K562 treated with DMSO at 1 percent for 4 hours (cell line): ENCODE measurements around the gene VPS39. TPM values are rescaled to one million over a fixed set of nuclear protein-coding genes. Genes with fewer than 3 reads are reported as not detected.

ENCODE experiments used
- total RNA-seq: library from RNA; unstranded; fragments of 300-600 nt; gene quantifications from 2 replicates; pipeline ENCODE4 v1.2.3, GENCODE V29; 2022; ENCODE audit not compliant: insufficient read depth

The VPS39 gene
- total RNA-seq: 25.3 and 27.2 TPM in 2 replicates

GRCh38 chr15:42207674-42208579, at the start of gene VPS39:
Gene VPS39 (minus strand): TSS chr15:42208304. CDS start chr15:42208153, 151 bp downstream.

DNA sequence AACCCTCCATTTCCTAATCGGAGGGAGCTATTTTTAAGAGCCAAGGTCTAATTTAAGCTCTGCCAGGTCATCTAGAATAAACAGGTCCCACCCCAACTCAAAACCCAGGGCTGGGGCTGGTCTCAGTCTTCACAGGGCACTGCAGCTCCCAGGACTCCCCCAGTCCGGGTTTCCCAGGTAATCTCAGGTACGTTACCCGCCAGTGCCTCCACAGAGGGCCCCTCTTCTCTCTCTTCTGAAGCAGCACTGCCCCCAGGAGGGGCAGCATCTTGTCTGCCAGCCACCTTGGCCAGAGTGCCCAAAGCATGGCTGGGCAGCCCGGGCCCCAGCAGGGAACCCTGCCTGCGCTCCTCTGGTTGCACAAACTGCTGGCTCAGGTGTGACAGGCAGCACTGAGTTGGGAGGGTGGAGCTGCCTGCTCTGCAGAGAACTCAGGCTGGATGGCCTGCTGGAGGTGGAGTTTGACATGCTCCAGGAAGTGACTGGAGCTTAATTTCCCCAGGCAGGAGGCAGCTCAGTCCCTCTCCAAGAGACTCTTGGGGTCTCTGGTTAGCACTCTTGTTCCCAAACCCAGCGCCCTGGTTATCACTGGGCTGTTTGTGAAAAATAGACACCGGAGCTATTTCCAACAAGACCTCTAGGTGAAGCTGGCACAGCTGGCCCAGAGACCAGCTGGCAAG, 51.7 kb downstream of the VPS39 start, which contains the start of gene PLA2G4F:
Gene PLA2G4F (minus strand): TSS at position 394 of the 680 bp plus-strand sequence. CDS start 87 bp downstream, at position 307.

Other genes starting within 250 kb of the VPS39 start
- gene EHD4, start 235.7 kb downstream of the VPS39 start, total RNA-seq: 5.7 and 7.3 TPM in 2 replicates
- not detected in 2 replicates for gene PLA2G4E, start 187.3 kb downstream of the VPS39 start, total RNA-seq
- gene PLA2G4D, start 113.7 kb downstream of the VPS39 start, total RNA-seq: not detected in 2 replicates
- not detected in 2 replicates for gene PLA2G4F, start 51.7 kb downstream of the VPS39 start, total RNA-seq
- 8.3 and 8.7 TPM in 2 replicates for gene GANC, start 64.9 kb upstream of the VPS39 start, total RNA-seq
- gene TMEM87A, start 65.1 kb upstream of the VPS39 start, total RNA-seq: 12.3 and 21.4 TPM in 2 replicates
- gene CAPN3, start 151.2 kb upstream of the VPS39 start, total RNA-seq: 4.9 TPM in 1 of 2 replicates, not detected in the other